ENCODE data around the gene IVL. TPM values are rescaled to one million over a fixed set of nuclear protein-coding genes. Genes with fewer than 3 reads are reported as not detected.

IVL gene
- total RNA-seq: not detected in 2 replicates

DNA sequence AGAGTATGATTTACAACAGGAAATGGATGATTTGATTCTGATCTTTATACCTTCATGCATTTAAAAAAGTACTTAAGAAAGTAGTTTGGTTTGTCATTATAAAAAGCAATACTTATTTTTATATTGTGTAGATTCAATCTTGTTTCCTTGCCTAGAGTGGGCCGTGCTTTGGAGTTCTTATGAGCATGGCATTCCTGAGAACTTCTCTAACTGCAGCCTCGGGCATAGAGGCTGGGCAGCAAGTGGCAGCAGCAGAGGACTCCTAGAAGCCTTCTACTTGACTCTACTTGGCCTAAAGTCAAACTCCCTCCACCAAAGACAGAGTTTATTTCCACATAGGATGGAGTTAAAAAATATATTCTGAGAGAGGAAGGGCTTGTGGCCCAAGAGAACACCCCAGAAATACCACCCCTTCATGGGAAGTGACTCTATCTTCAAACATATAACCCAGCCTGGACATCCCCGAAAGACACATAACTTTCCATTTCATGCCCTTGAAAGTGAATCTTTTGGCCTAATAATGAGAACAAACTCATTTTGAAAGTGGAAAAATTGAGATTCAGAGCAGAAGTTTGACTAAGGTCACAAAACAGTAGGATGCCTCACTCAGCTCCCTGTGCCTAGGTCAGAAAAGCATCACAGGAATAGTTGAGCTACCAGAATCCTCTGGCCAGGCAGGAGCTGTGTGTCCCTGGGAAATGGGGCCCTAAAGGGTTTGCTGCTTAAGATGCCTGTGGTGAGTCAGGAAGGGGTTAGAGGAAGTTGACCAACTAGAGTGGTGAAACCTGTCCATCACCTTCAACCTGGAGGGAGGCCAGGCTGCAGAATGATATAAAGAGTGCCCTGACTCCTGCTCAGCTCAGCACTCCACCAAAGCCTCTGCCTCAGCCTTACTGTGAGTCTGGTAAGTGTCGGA, at the start of gene IVL:
TSS of gene IVL (plus strand) at position 861 of the 916 bp plus-strand sequence. CDS start 1,252 bp downstream, outside the sequence.

DNA sequence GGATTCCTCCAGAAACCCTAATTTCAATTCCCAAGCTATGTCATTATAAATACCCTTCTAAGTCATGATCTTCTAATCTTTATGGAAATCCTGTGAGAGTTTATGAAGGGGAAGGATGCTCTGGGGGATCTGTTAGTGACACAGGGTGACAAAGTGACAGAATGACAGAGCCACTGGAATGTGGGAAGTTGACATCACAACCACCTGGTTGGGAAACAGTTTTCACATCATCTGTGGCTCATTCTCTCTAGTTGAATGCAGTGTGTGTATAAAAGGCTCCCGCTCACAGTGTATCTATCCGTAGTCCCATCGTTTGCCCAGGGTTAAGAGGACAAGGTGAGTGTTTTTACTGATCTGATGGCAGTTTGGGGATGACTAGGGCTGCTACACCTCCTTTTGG, 48.6 kb upstream of the IVL start, which contains the start of gene LCE7A:
TSS of gene LCE7A (plus strand) at position 301 of the 400 bp plus-strand sequence. CDS start 702 bp downstream, outside the sequence.

DNA sequence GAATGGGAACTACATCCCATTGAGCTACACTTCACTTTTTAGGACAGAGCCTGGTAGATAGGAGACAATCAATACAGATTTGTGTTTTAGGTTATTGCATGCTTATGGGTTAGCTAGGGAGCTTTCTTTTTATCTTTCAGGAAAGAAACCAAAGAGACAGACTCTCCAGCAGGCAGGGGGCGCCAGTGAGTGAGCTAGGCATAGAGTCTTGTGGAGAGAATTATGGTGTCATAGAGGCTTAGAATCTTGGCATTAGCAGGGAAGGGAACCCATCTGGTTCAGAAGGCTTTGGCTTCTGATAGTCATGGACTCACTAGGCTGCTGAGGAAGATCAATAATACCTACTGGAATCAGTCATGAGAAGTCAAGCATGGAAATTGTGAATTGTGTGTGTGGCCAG, 30.3 kb upstream of the IVL start, which contains the start of gene SMCP:
TSS of gene SMCP (plus strand) at position 281 of the 400 bp plus-strand sequence. CDS start 6,101 bp downstream, outside the sequence.

GRCh38 chr1:152946651-152947256, 38.4 kb downstream of the IVL start, which contains the start of gene SPRR5:
Gene SPRR5, plus strand, starts transcription at chr1:152947206. Its CDS starts 1,349 bp downstream, at chr1:152948555.

Other genes with a start within 250 kb of the IVL start
- not detected in 2 replicates for gene LCE2D, start 245.2 kb upstream of the IVL start, total RNA-seq
- not detected in 2 replicates for gene LCE2C, start 233.3 kb upstream of the IVL start, total RNA-seq
- not detected in 2 replicates for gene LCE2B, start 222.4 kb upstream of the IVL start, total RNA-seq
- gene LCE2A, start 210.2 kb upstream of the IVL start, total RNA-seq: not detected in 2 replicates
- gene LCE4A, start 200.4 kb upstream of the IVL start, total RNA-seq: not detected in 2 replicates
- not detected in 2 replicates for gene KPRP, start 150.5 kb upstream of the IVL start, total RNA-seq
- not detected in 2 replicates for gene LCE1F, start 133.4 kb upstream of the IVL start, total RNA-seq
- gene LCE1E, start 122.3 kb upstream of the IVL start, total RNA-seq: not detected in 2 replicates
- not detected in 2 replicates for gene LCE1D, start 111.8 kb upstream of the IVL start, total RNA-seq
- gene LCE1C, start 101.9 kb upstream of the IVL start, total RNA-seq: not detected in 2 replicates
- not detected in 2 replicates for gene LCE1B, start 96.6 kb upstream of the IVL start, total RNA-seq
- gene LCE1A, start 81.1 kb upstream of the IVL start, total RNA-seq: not detected in 2 replicates
- gene LCE6A, start 65.7 kb upstream of the IVL start, total RNA-seq: not detected in 2 replicates
- not detected in 2 replicates for gene LCE7A, start 48.5 kb upstream of the IVL start, total RNA-seq
- gene SMCP, start 30.2 kb upstream of the IVL start, total RNA-seq: not detected in 2 replicates
- not detected in 2 replicates for gene SPRR5, start 38.7 kb downstream of the IVL start, total RNA-seq
- not detected in 2 replicates for gene SPRR4, start 62.1 kb downstream of the IVL start, total RNA-seq
- not detected in 2 replicates for gene SPRR1A, start 75.5 kb downstream of the IVL start, total RNA-seq
- not detected in 2 replicates for gene SPRR3, start 93.2 kb downstream of the IVL start, total RNA-seq
- not detected in 2 replicates for gene SPRR1B, start 122.7 kb downstream of the IVL start, total RNA-seq
- gene SPRR2D, start 132.6 kb downstream of the IVL start, total RNA-seq: not detected in 2 replicates
- not detected in 2 replicates for gene SPRR2A, start 149.0 kb downstream of the IVL start, total RNA-seq
- not detected in 2 replicates for gene SPRR2B, start 163.1 kb downstream of the IVL start, total RNA-seq
- gene SPRR2E, start 186.0 kb downstream of the IVL start, total RNA-seq: not detected in 2 replicates
- not detected in 2 replicates for gene SPRR2F, start 205.0 kb downstream of the IVL start, total RNA-seq
- gene SPRR2G, start 242.3 kb downstream of the IVL start, total RNA-seq: not detected in 2 replicates